Sigmoid colon (tissue), 7 donors: ENCODE measurements around the gene BAHCC1. TPM values are rescaled to one million over a fixed set of nuclear protein-coding genes. Genes with fewer than 3 reads are reported as not detected.

Experiments used
- DNase-seq: peaks from one replicate; pipeline ENCODE4 v3.0.0-alpha.2; 2019
- H3K27ac ChIP-seq, 4 donors: fragments of 200-600 bp; sonication (generic); one replicate each; pipeline ENCODE4 v1.5.1; 2016 to 2019; ENCODE audit warnings: mild to moderate bottlenecking in 1 of 4
- H3K27me3 ChIP-seq, 3 donors: fragments of 200-600 bp; sonication (generic); one replicate each; pipeline ENCODE4 v1.5.1; 2019; ENCODE audit warnings: mild to moderate bottlenecking in 1 of 3
- H3K36me3 ChIP-seq, 4 donors: fragments of 200-600 bp; sonication (generic); one replicate each; pipeline ENCODE4 v1.5.1; 2016 to 2019
- H3K4me1 ChIP-seq, 4 donors: fragments of 200-600 bp; sonication (generic); one replicate each; pipeline ENCODE4 v1.5.1; 2017 to 2019
- H3K4me3 ChIP-seq, 4 donors: fragments of 200-600 bp; sonication (generic); one replicate each; pipeline ENCODE4 v1.5.1; 2017 to 2019; ENCODE audit warnings: mild to moderate bottlenecking in 2 of 4, moderate library complexity in 1 of 4
- H3K9me3 ChIP-seq, 4 donors: fragments of 200-600 bp in 3 of 4; sonication (generic) in 3 of 4; one replicate each; pipeline versions ENCODE4 v1.5.1 to v1.6.1; 2013 to 2019
- CTCF ChIP-seq, 4 experiments: fragments of 450-650 bp in 3 of 4; fragments of 200-600 bp in 1 of 4; IDR thresholded peaks; one replicate each; pipeline ENCODE4 v1.5.1; 2016 to 2019; ENCODE audit warnings: antibody characterized with exemption in 4 of 4, mild to moderate bottlenecking in 3 of 4, moderate library complexity in 2 of 4
- EP300 ChIP-seq, 4 donors: sonication (generic); formaldehyde crosslinking; IDR thresholded peaks; one replicate each; pipeline ENCODE4 v1.6.1; 2017; ENCODE audit warnings: antibody characterized with exemption in 4 of 4
- POLR2A ChIP-seq, 2 donors: fragments of 450-650 bp; IDR thresholded peaks; one replicate each; pipeline ENCODE4 v1.6.1; 2016; ENCODE audit warnings: antibody characterized with exemption in 2 of 2, mild to moderate bottlenecking in 2 of 2, moderate library complexity in 2 of 2
- POLR2AphosphoS5 ChIP-seq, 4 donors: sonication (generic); formaldehyde crosslinking; IDR thresholded peaks; one replicate each; pipeline ENCODE4 v1.6.1; 2017; ENCODE audit warnings: antibody characterized with exemption in 4 of 4
- WGBS, 2 donors: extraction: QIAGEN DNeasy Blood & Tissue Kit; methylation state at CpG; one replicate each; pipeline ENCODE4 v1.1.7; 2013; 5-methylcytosine and 5-hydroxymethylcytosine counted together
- intact Hi-C: fragments of 100-400 bp; cut with DNase I; formaldehyde crosslinking; loops from one replicate; pipeline ENCODE4 v1.15.1; 2023
- polyA plus RNA-seq, 3 donors: library from polyadenylated mRNA; stranded (reverse); fragments of 200-250 nt; gene quantifications; one replicate each; pipeline ENCODE4 v1.2.3, GENCODE V29; 2013
- total RNA-seq, 4 donors: library from RNA; depleted of rRNA; stranded (reverse); fragments of >200 nt; gene quantifications; one replicate each; pipeline ENCODE4 v1.1.0, GENCODE V29; 2016
- donor health status: healthy with polysubstance abuse.
- donor health status: Bipolar disorder and iron deficiency.
- donor health status: healthy.

BAHCC1 gene
- total and polyA plus RNA-seq, 7 donors = 1.8 to 18.6 (median 6.4) TPM

GRCh38 chr17:81429821-81430551 is 34.7 kb downstream of the BAHCC1 start:
- Histone ChIP-seq H3K27ac (peak overlapping the region in 1 of 4 donors; percentile 49), H3K4me3 (peak overlapping the region in 2 of 4 donors; percentile 21 to 25), H3K4me1 (peaks cover 0 to 54% (median 49%) of the 10 kb centered on the region in 4 donors), H3K9me3 (no peaks in the 10 kb centered on the region), H3K36me3 (no peaks in the 10 kb centered on the region), H3K27me3 (no peaks in the 10 kb centered on the region)
- WGBS, 2 donors = 19 to 23% methylated on average over 30 of the region's 30 CpGs
- intact Hi-C loops = loop anchor here (2.0 kb wide), 1 partner anchor 25 kb away; no protein-coding TSS in a partner anchor
- no peak for TF ChIP-seq POLR2AphosphoS5 (IDR thresholded peaks at IDR 0.05)
- no peak for DNase-seq

DNA sequence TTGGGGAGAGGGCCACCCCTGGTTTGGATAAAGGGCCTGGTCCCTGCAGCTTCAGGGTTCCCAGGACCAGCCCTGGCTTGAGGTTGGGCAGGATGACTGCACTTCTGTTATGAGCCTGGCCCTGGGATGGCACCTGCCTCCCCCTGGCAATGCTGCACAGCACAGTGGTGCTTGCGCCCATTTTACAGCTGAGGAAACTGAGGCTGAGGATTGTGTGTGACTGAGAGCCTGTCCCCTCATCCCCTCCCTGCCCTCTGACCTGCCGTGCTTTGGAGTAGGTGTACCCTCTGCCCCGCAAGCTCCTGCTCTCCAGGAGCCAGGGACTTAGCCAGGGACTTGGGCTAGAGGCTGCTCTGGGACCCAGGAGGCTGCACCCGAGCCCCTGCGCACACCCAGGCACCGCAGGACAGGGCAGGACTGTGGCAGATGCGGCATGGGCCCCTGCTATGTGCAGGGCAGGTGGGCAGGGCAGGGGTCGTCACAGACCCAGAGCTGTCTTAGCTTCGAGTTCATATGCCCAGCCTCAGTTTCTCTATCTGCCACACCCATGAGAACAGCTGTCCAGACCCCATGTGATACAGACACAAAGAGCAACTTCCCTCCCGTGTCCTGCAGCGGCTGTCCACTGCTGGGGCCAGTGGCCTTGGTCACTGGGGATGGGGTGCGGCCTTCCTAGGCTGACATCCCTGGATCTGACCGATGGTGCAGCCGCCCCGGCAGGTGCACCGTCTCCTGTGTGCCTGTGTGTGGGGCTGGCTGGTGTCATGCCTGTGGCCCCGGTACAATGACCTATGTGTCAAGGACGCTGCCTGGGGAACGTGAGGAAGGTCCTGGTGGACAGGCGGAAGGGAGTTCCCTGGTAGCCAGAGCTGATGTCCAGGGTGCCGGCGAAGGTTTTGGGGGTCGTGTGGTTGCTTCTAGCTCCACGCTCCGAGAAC is 36.6 kb downstream of the BAHCC1 start:
- Histone ChIP-seq H3K27ac (no peak overlapping the region), H3K4me3 (no peak overlapping the region), H3K4me1 (peaks cover 0 to 71% (median 66%) of the 10 kb centered on the region in 4 donors), H3K36me3 (no peaks in the 10 kb centered on the region), H3K9me3 (no peaks in the 10 kb centered on the region), H3K27me3 (no peaks in the 10 kb centered on the region)
- WGBS, 2 donors = 76 to 90% methylated on average over 25 of the region's 25 CpGs
- no peak for DNase-seq
- intact Hi-C loops = no loop called here
- TF ChIP-seq CTCF (IDR thresholded peaks at IDR 0.05) (no peak), POLR2A (IDR thresholded peaks at IDR 0.05) (no peak), EP300 (IDR thresholded peaks at IDR 0.05) (no peak), POLR2AphosphoS5 (IDR thresholded peaks at IDR 0.05) (no peak)

GRCh38 chr17:81432941-81433340 is 37.7 kb downstream of the BAHCC1 start:
- H3K27me3 ChIP-seq = no peaks in the 10 kb centered on the region
- no peaks in the 10 kb centered on the region for H3K36me3 ChIP-seq
- WGBS, 2 donors = 39 to 65% methylated on average over 10 of the region's 10 CpGs
- H3K4me1 ChIP-seq = peaks cover 0 to 68% (median 63%) of the 10 kb centered on the region in 4 donors
- intact Hi-C loops = no loop called here
- no peak for DNase-seq
- H3K9me3 ChIP-seq = no peaks in the 10 kb centered on the region
- no peak overlapping the region for H3K27ac ChIP-seq
- no peak overlapping the region for H3K4me3 ChIP-seq
- TF ChIP-seq POLR2AphosphoS5 (IDR thresholded peaks at IDR 0.05) = no peak
- TF ChIP-seq EP300 (IDR thresholded peaks at IDR 0.05) = no peak
- TF ChIP-seq CTCF (IDR thresholded peaks at IDR 0.05) = no peak
- TF ChIP-seq POLR2A (IDR thresholded peaks at IDR 0.05) = no peak

- WGBS, 2 donors = 84 to 86% methylated on average over 24 of the region's 24 CpGs
- Histone ChIP-seq H3K4me1 (peaks cover 0 to 60% (median 56%) of the 10 kb centered on the region in 4 donors), H3K27ac (no peak overlapping the region), H3K9me3 (no peaks in the 10 kb centered on the region), H3K36me3 (no peaks in the 10 kb centered on the region), H3K4me3 (no peak overlapping the region), H3K27me3 (no peaks in the 10 kb centered on the region)
- no peak for DNase-seq
- TF ChIP-seq EP300 (IDR thresholded peaks at IDR 0.05) (no peak), POLR2AphosphoS5 (IDR thresholded peaks at IDR 0.05) (no peak), CTCF (IDR thresholded peaks at IDR 0.05) (no peak), POLR2A (IDR thresholded peaks at IDR 0.05) (no peak)
- intact Hi-C loops = no loop called here
These were observed 38.4 kb downstream of the BAHCC1 start for GRCh38 chr17:81433656-81434055.

DNA sequence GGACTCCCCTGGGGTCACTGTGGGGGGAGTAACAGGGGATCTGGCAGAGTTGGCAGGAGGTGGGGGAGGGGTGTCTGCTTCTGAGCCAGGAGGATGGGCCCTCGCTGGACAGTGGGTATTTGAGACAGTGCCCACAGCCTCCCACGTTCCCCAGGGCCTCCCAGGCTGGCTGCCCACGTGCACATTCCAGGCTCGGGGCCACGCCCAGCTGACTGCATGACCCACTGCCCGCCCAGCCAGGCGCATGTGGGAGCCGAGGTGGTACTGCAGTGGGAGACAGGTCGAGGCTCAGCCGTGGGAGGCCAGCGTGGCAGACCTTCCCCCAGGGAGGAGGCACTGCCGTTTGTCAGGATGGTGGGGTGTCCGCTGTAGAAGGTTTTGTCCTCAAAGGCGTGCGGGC is 38.8 kb downstream of the BAHCC1 start:
- TF ChIP-seq CTCF (IDR thresholded peaks at IDR 0.05) (no peak), POLR2AphosphoS5 (IDR thresholded peaks at IDR 0.05) (no peak), POLR2A (IDR thresholded peaks at IDR 0.05) (no peak), EP300 (IDR thresholded peaks at IDR 0.05) (no peak)
- no peak for DNase-seq
- no peaks in the 10 kb centered on the region for H3K9me3 ChIP-seq
- H3K4me1 ChIP-seq = peaks cover 0 to 56% (median 51%) of the 10 kb centered on the region in 4 donors
- H3K27me3 ChIP-seq = no peaks in the 10 kb centered on the region
- intact Hi-C loops = no loop called here
- H3K4me3 ChIP-seq = no peak overlapping the region
- 59 to 72% methylated on average over 15 of the region's 15 CpGs for WGBS, 2 donors
- H3K27ac ChIP-seq = no peak overlapping the region
- H3K36me3 ChIP-seq = no peaks in the 10 kb centered on the region
